K562 (cell line): Measurements from ENCODE around the gene TMEM116. TPM values are rescaled to one million over a fixed set of nuclear protein-coding genes. Genes with fewer than 3 reads are reported as not detected.

ENCODE experiments used
- ATAC-seq: fragments of 200-7000 bp; cut with Tn5 transposase; 3 replicates; pipeline ENCODE4 v1.9.1; 2020; ENCODE audit warnings: moderate library complexity
- BruUV-seq: library from RNA; stranded (reverse); fragments of 400-500 nt; replicated peaks from 2 replicates; lab custom pipeline; 2021; lab: Mats Ljungman, UMichigan
- CTCF ChIA-PET: fragments of 300-600 bp; formaldehyde crosslinking; extraction: SDS; loops from one replicate; lab custom pipeline; 2021; ENCODE audit warnings: low intra/inter-chr PET ratio; lab: Yijun Ruan, JAX
- POLR2A ChIA-PET: fragments of 300-600, 350-650 bp; sonication (Branson Sonifier 250); formaldehyde crosslinking; extraction: SDS; loops from one replicate; lab custom pipeline; 2021; ENCODE audit warnings: antibody characterized with exemption, inconsistent platforms; lab: Yijun Ruan, JAX
- DNase-seq, 4 experiments: peaks; one replicate each; pipeline versions ENCODE4 v3.0.0 to v3.0.0-alpha.2; 2011 to 2018; ENCODE audit warnings: low spot score in 3 of 4, mixed read lengths in 3 of 4; ENCODE audit errors: extremely low read depth in 1 of 4
- FAIRE-seq: peaks from 2 replicates; lab custom pipeline; 2011; peaks lifted over from hg19 to GRCh38; lab: Jason Lieb, UNC
- H2AFZ ChIP-seq: 2 replicates; pipeline ENCODE4 v1.6.0; 2011; ENCODE audit warnings: low read depth, low read length, control low read depth, inconsistent platforms
- H3K27ac ChIP-seq: fragments of 200-600 bp; 3 replicates; pipeline ENCODE4 v1.8.0; 2011; ENCODE audit warnings: low read depth, mild to moderate bottlenecking, control low read depth, inconsistent platforms, low read length, moderate library complexity, mixed read lengths; ENCODE audit errors: extremely low read depth
- H3K27me3 ChIP-seq, 2 experiments: fragments of 300-600 bp in 1 of 2; 2 replicates in 1 of 2; 3 replicates in 1 of 2; pipeline versions ENCODE4 v1.6.0 to v1.8.0; 2011; ENCODE audit warnings: inconsistent platforms in 2 of 2, low read length in 2 of 2, mild to moderate bottlenecking in 1 of 2, mixed read lengths in 1 of 2, moderate library complexity in 1 of 2; ENCODE audit not compliant: control insufficient read depth in 2 of 2, insufficient read depth in 2 of 2
- H3K36me3 ChIP-seq: fragments of 300-600 bp; 3 replicates; pipeline ENCODE4 v1.8.0; 2011; ENCODE audit warnings: mild to moderate bottlenecking, low read length, inconsistent platforms; ENCODE audit not compliant: control insufficient read depth, insufficient read depth
- H3K4me1 ChIP-seq, 2 experiments: fragments of 200-600 bp in 1 of 2; replicated peaks in 1 of 2; 2 replicates in 1 of 2; 3 replicates in 1 of 2; pipeline versions ENCODE4 v1.5.1 to v1.8.0; 2011; ENCODE audit warnings: inconsistent platforms in 2 of 2, low read length in 2 of 2, mild to moderate bottlenecking in 1 of 2, mixed read lengths in 1 of 2, moderate library complexity in 1 of 2; ENCODE audit not compliant: control insufficient read depth in 2 of 2, insufficient read depth in 2 of 2
- H3K4me2 ChIP-seq: 2 replicates; pipeline ENCODE4 v1.6.1; 2011; ENCODE audit warnings: low read length, control low read depth, inconsistent platforms, mixed read lengths; ENCODE audit not compliant: insufficient read depth
- H3K4me3 ChIP-seq: fragments of 200-600 bp; sonication (generic), shearing (Covaris generic); 2 replicates; pipeline ENCODE4 v1.5.1; 2016; ENCODE audit warnings: control low read depth, inconsistent platforms
- H3K79me2 ChIP-seq: fragments of 200-600 bp; 3 replicates; pipeline ENCODE4 v1.8.0; 2011; ENCODE audit warnings: low read length, inconsistent platforms; ENCODE audit not compliant: control insufficient read depth, insufficient read depth
- H3K9ac ChIP-seq, 2 experiments: 2 replicates each; pipeline versions ENCODE4 v1.6.0 to v1.6.1; 2011; ENCODE audit warnings: low read depth in 2 of 2, low read length in 2 of 2, control low read depth in 1 of 2, inconsistent platforms in 1 of 2, mild to moderate bottlenecking in 1 of 2, mixed read lengths in 1 of 2; ENCODE audit not compliant: insufficient read depth in 1 of 2
- H3K9me1 ChIP-seq: one replicate; pipeline ENCODE4 v1.6.0; 2011; ENCODE audit warnings: inconsistent platforms, mild to moderate bottlenecking, low read length, moderate library complexity; ENCODE audit not compliant: control insufficient read depth, insufficient read depth
- H3K9me3 ChIP-seq: replicated peaks from 2 replicates; pipeline ENCODE4 v1.5.1; 2011; ENCODE audit warnings: low read depth, low read length, inconsistent platforms; ENCODE audit not compliant: control insufficient read depth, insufficient read depth
- H4K20me1 ChIP-seq: replicated peaks from 2 replicates; pipeline ENCODE4 v1.6.1; 2011; ENCODE audit warnings: low read length, inconsistent platforms, mixed read lengths; ENCODE audit not compliant: control insufficient read depth, insufficient read depth
- ARHGAP35 ChIP-seq: fragments of 450-650 bp; IDR thresholded peaks from 2 replicates; pipeline ENCODE4 v1.6.1; 2018; ENCODE audit not compliant: partially characterized antibody
- ATF1 ChIP-seq, 2 experiments: fragments of 450-650 bp in 1 of 2; IDR thresholded peaks; 2 replicates each; pipeline ENCODE4 v1.6.1; 2016; ENCODE audit warnings: missing compliant biosample characterization in 1 of 2, missing genetic modification characterization in 1 of 2
- BCLAF1 ChIP-seq, 2 experiments: fragments of 450-650 bp in 1 of 2; IDR thresholded peaks; 2 replicates each; pipeline ENCODE4 v1.6.1; 2011 to 2017; ENCODE audit warnings: low read depth in 2 of 2, antibody characterized with exemption in 1 of 2, borderline replicate concordance in 1 of 2, low read length in 1 of 2, mild to moderate bottlenecking in 1 of 2, mixed read lengths in 1 of 2; ENCODE audit not compliant: control insufficient read depth in 1 of 2
- DIDO1 ChIP-seq: fragments of 450-650 bp; IDR thresholded peaks from 2 replicates; pipeline ENCODE4 v1.6.1; 2016; ENCODE audit warnings: low read depth, missing biosample characterization, missing genetic modification characterization
- E2F8 ChIP-seq: fragments of 450-650 bp; IDR thresholded peaks from 2 replicates; pipeline ENCODE4 v1.7.1; 2018; ENCODE audit warnings: mild to moderate bottlenecking, low read depth; ENCODE audit not compliant: partially characterized antibody
- ETS1 ChIP-seq: conservative IDR thresholded peaks from 2 replicates; pipeline ENCODE4 v1.6.1; 2011; ENCODE audit warnings: low read depth, mild to moderate bottlenecking, low read length; ENCODE audit not compliant: control insufficient read depth
- HNRNPLL ChIP-seq: fragments of 200-400 bp; formaldehyde crosslinking; IDR thresholded peaks from 2 replicates; pipeline ENCODE4 v1.6.1; 2017; ENCODE audit warnings: low read length, low read depth, mild to moderate bottlenecking; ENCODE audit not compliant: poor library complexity, severe bottlenecking
- KAT2B ChIP-seq: IDR thresholded peaks from one replicate; pipeline ENCODE4 v1.6.1; 2012; ENCODE audit warnings: low read depth, mild to moderate bottlenecking, control low read depth, inconsistent platforms, low read length, moderate library complexity
- KLF13 ChIP-seq: fragments of 450-650 bp; IDR thresholded peaks from 2 replicates; pipeline ENCODE4 v1.6.1; 2016; ENCODE audit warnings: missing genetic modification characterization, low read depth, mild to moderate bottlenecking, missing compliant biosample characterization, moderate library complexity, borderline replicate concordance
- PPARD ChIP-seq: fragments of 250-450 bp; sonication (Bioruptor Pico); IDR thresholded peaks from 2 replicates; pipeline ENCODE4 v1.8.0; 2022; ENCODE audit warnings: inconsistent platforms, mild to moderate bottlenecking, moderate library complexity
- RFX5 ChIP-seq: IDR thresholded peaks from 2 replicates; pipeline ENCODE4 v1.6.1; 2011; ENCODE audit warnings: low read depth, mild to moderate bottlenecking, improper control_type of control experiment, low read length
- SRSF1 ChIP-seq: fragments of 200-400 bp; formaldehyde crosslinking; IDR thresholded peaks from 2 replicates; pipeline ENCODE4 v1.6.1; 2017; ENCODE audit warnings: mild to moderate bottlenecking, low read depth, low read length, moderate library complexity
- STAT5A ChIP-seq: IDR thresholded peaks from 2 replicates; pipeline ENCODE4 v1.6.1; 2012; ENCODE audit warnings: low read length, inconsistent platforms, borderline replicate concordance
- ZBTB17 ChIP-seq: fragments of 450-650 bp; formaldehyde crosslinking; IDR thresholded peaks from 2 replicates; pipeline ENCODE4 v1.4.0; 2020; ENCODE audit warnings: mild to moderate bottlenecking
- ZC3H11A ChIP-seq: IDR thresholded peaks from 2 replicates; pipeline ENCODE4 v1.6.1; 2012; ENCODE audit warnings: low read depth, low read length, improper control_type of control experiment
- ZNF212 ChIP-seq: fragments of 450-650 bp; formaldehyde crosslinking; IDR thresholded peaks from 2 replicates; pipeline ENCODE4 v1.4.0; 2020; ENCODE audit warnings: mild to moderate bottlenecking
- WGBS: fragments of 100-300 bp; shearing (Covaris generic); methylation state at CpG from one replicate; pipeline ENCODE4 v1.1.6; 2016; ENCODE audit warnings: low coverage, mixed read lengths; ENCODE audit not compliant: insufficient coverage; ENCODE audit errors: missing lambda C conversion rate; 5-methylcytosine and 5-hydroxymethylcytosine counted together
- in situ Hi-C: fragments of 300-500 bp; cut with MboI; formaldehyde crosslinking; loops from 4 replicates; pipeline ENCODE4 v1.15.0; 2018; ENCODE audit warnings: inconsistent platforms, mixed read lengths
- intact Hi-C: fragments of 100-400 bp; cut with micrococcal nuclease; formaldehyde crosslinking; loops from 2 replicates; pipeline ENCODE4 v1.14.2; 2022
- polyA plus RNA-seq, 8 experiments: library from polyadenylated mRNA; depleted of rRNA in 4 of 8; stranded (reverse) in 5 of 8; unstranded in 3 of 8; fragments of >200 nt; fragmentation: Nextera tagmentation in 2 of 8; fragmentation: Illumina TruSeq in 1 of 8; extraction: Ambion mirVana in 2 of 8; extraction: Trizol in 1 of 8; gene quantifications; 2 replicates each; pipeline versions ENCODE4 v1.2.1 to v1.2.3, GENCODE V29; 2011 to 2014; ENCODE audit warnings: inconsistent platforms in 1 of 8, missing spikeins in 1 of 8
- total RNA-seq, 7 experiments: library from RNA; depleted of rRNA in 6 of 7; stranded (reverse); fragments of >200 nt in 6 of 7; fragmentation: Illumina TruSeq in 2 of 7; extraction: Trizol in 2 of 7; gene quantifications; 2 replicates each; pipeline versions ENCODE4 v1.2.1 to v1.2.3, GENCODE V29; 2011 to 2021; ENCODE audit warnings: low replicate concordance in 1 of 7

The TMEM116 gene
- total and polyA plus RNA-seq, 9 of the 15 experiments (the other 6 are each of a cell fraction or from before 2014, with no cell fraction given), result 5.2 to 78.6 (median 13.9) TPM

GRCh38 chr12:111981987-111982386, 31.0 kb downstream of the TMEM116 start:
- no peak for TF ChIP-seq KAT2B
- no peak for TF ChIP-seq STAT5A
- TF ChIP-seq ZNF212 (CRISPR knock-in tag), result no peak
- TF ChIP-seq PPARD (CRISPR knock-in tag), result no peak
- no peak for TF ChIP-seq ATF1 (CRISPR knock-in tag; IDR thresholded peaks at IDR 0.05)
- TF ChIP-seq ATF1 (tag; IDR thresholded peaks at IDR 0.05), result no peak
- TF ChIP-seq HNRNPLL, result no peak
- TF ChIP-seq E2F8, result no peak
- TF ChIP-seq SRSF1, result no peak
- TF ChIP-seq ETS1, result no peak
- TF ChIP-seq BCLAF1 (IDR thresholded peaks at IDR 0.05; ENCODE audit: borderline replicate concordance in 1 of 2, control insufficient read depth in 1 of 2, low read depth in 2 of 2, low read length in 1 of 2), result no peak
- TF ChIP-seq DIDO1 (tag), result no peak
- TF ChIP-seq ZC3H11A, result no peak
- no peak for TF ChIP-seq RFX5
- TF ChIP-seq ARHGAP35, result no peak
- TF ChIP-seq KLF13, result no peak
- no peak for TF ChIP-seq ZBTB17
- ChIA-PET POLR2A (interaction anchor here (1.0 to 1.1 kb wide), 3 partner anchors 10 to 13 kb away, joined by 3 to 4 read pairs (median 4); no protein-coding TSS in a partner anchor), CTCF (no interaction called here)
- in situ Hi-C loops, result no loop called here
- Histone ChIP-seq H3K4me3 (no peak overlapping the region), H2AFZ (no peak overlapping the region), H4K20me1 (no peaks in the 10 kb centered on the region), H3K9me3 (no peaks in the 10 kb centered on the region), H3K27me3 (no peaks in the 10 kb centered on the region), H3K36me3 (no peaks in the 10 kb centered on the region; the same call in 2 of the 3 replicates), H3K4me2 (no peak overlapping the region), H3K4me1 (peaks cover 9 to 16% of the 10 kb centered on the region in 2 experiments; a peak in 4 of 5 replicates), H3K9me1 (no peaks in the 10 kb centered on the region), H3K27ac (no peak overlapping the region), H3K79me2 (no peaks in the 10 kb centered on the region), H3K9ac (no peak overlapping the region)
- WGBS, result no CpG with 5 or more reads among the region's 2 CpGs
- BruUV-seq, result no TSS peak
- FAIRE-seq (no peak), DNase-seq (no peak), ATAC-seq (no peak)
- intact Hi-C loops, result no loop called here
